K562 (cell line): Measurements from ENCODE around the gene CFAP410. TPM values are rescaled to one million over a fixed set of nuclear protein-coding genes. Genes with fewer than 3 reads are reported as not detected.

Experiments
- ATAC-seq: fragments of 200-7000 bp; cut with Tn5 transposase; 3 replicates; pipeline ENCODE4 v1.9.1; 2020; ENCODE audit warnings: moderate library complexity
- BruUV-seq: library from RNA; stranded (reverse); fragments of 400-500 nt; replicated peaks from 2 replicates; lab custom pipeline; 2021; lab: Mats Ljungman, UMichigan
- CTCF ChIA-PET: fragments of 300-600 bp; formaldehyde crosslinking; extraction: SDS; loops from one replicate; lab custom pipeline; 2021; ENCODE audit warnings: low intra/inter-chr PET ratio; lab: Yijun Ruan, JAX
- POLR2A ChIA-PET: fragments of 300-600, 350-650 bp; sonication (Branson Sonifier 250); formaldehyde crosslinking; extraction: SDS; loops from one replicate; lab custom pipeline; 2021; ENCODE audit warnings: antibody characterized with exemption, inconsistent platforms; lab: Yijun Ruan, JAX
- DNase-seq, 4 experiments: peaks; one replicate each; pipeline versions ENCODE4 v3.0.0 to v3.0.0-alpha.2; 2011 to 2018; ENCODE audit warnings: low spot score in 3 of 4, mixed read lengths in 3 of 4; ENCODE audit errors: extremely low read depth in 1 of 4
- FAIRE-seq: peaks from 2 replicates; lab custom pipeline; 2011; peaks lifted over from hg19 to GRCh38; lab: Jason Lieb, UNC
- H2AFZ ChIP-seq: 2 replicates; pipeline ENCODE4 v1.6.0; 2011; ENCODE audit warnings: low read depth, low read length, control low read depth, inconsistent platforms
- H3K27ac ChIP-seq: fragments of 200-600 bp; 3 replicates; pipeline ENCODE4 v1.8.0; 2011; ENCODE audit warnings: low read depth, mild to moderate bottlenecking, control low read depth, inconsistent platforms, low read length, moderate library complexity, mixed read lengths; ENCODE audit errors: extremely low read depth
- H3K27me3 ChIP-seq, 2 experiments: fragments of 300-600 bp in 1 of 2; 2 replicates in 1 of 2; 3 replicates in 1 of 2; pipeline versions ENCODE4 v1.6.0 to v1.8.0; 2011; ENCODE audit warnings: inconsistent platforms in 2 of 2, low read length in 2 of 2, mild to moderate bottlenecking in 1 of 2, mixed read lengths in 1 of 2, moderate library complexity in 1 of 2; ENCODE audit not compliant: control insufficient read depth in 2 of 2, insufficient read depth in 2 of 2
- H3K36me3 ChIP-seq: fragments of 300-600 bp; 3 replicates; pipeline ENCODE4 v1.8.0; 2011; ENCODE audit warnings: mild to moderate bottlenecking, low read length, inconsistent platforms; ENCODE audit not compliant: control insufficient read depth, insufficient read depth
- H3K4me1 ChIP-seq, 2 experiments: fragments of 200-600 bp in 1 of 2; replicated peaks in 1 of 2; 2 replicates in 1 of 2; 3 replicates in 1 of 2; pipeline versions ENCODE4 v1.5.1 to v1.8.0; 2011; ENCODE audit warnings: inconsistent platforms in 2 of 2, low read length in 2 of 2, mild to moderate bottlenecking in 1 of 2, mixed read lengths in 1 of 2, moderate library complexity in 1 of 2; ENCODE audit not compliant: control insufficient read depth in 2 of 2, insufficient read depth in 2 of 2
- H3K4me2 ChIP-seq: 2 replicates; pipeline ENCODE4 v1.6.1; 2011; ENCODE audit warnings: low read length, control low read depth, inconsistent platforms, mixed read lengths; ENCODE audit not compliant: insufficient read depth
- H3K4me3 ChIP-seq: fragments of 200-600 bp; sonication (generic), shearing (Covaris generic); 2 replicates; pipeline ENCODE4 v1.5.1; 2016; ENCODE audit warnings: control low read depth, inconsistent platforms
- H3K79me2 ChIP-seq: fragments of 200-600 bp; 3 replicates; pipeline ENCODE4 v1.8.0; 2011; ENCODE audit warnings: low read length, inconsistent platforms; ENCODE audit not compliant: control insufficient read depth, insufficient read depth
- H3K9ac ChIP-seq, 2 experiments: 2 replicates each; pipeline versions ENCODE4 v1.6.0 to v1.6.1; 2011; ENCODE audit warnings: low read depth in 2 of 2, low read length in 2 of 2, control low read depth in 1 of 2, inconsistent platforms in 1 of 2, mild to moderate bottlenecking in 1 of 2, mixed read lengths in 1 of 2; ENCODE audit not compliant: insufficient read depth in 1 of 2
- H3K9me1 ChIP-seq: one replicate; pipeline ENCODE4 v1.6.0; 2011; ENCODE audit warnings: inconsistent platforms, mild to moderate bottlenecking, low read length, moderate library complexity; ENCODE audit not compliant: control insufficient read depth, insufficient read depth
- H3K9me3 ChIP-seq: replicated peaks from 2 replicates; pipeline ENCODE4 v1.5.1; 2011; ENCODE audit warnings: low read depth, low read length, inconsistent platforms; ENCODE audit not compliant: control insufficient read depth, insufficient read depth
- H4K20me1 ChIP-seq: replicated peaks from 2 replicates; pipeline ENCODE4 v1.6.1; 2011; ENCODE audit warnings: low read length, inconsistent platforms, mixed read lengths; ENCODE audit not compliant: control insufficient read depth, insufficient read depth
- CREB1 ChIP-seq, 2 experiments: sonication (generic) in 1 of 2; formaldehyde crosslinking in 1 of 2; IDR thresholded peaks; 2 replicates each; pipeline versions ENCODE4 v1.6.1 to v1.8.0; 2012 to 2022; ENCODE audit warnings: inconsistent platforms in 1 of 2, mild to moderate bottlenecking in 1 of 2, missing genetic modification reagents in 1 of 2, moderate library complexity in 1 of 2
- FOS ChIP-seq: IDR thresholded peaks from 3 replicates; pipeline ENCODE4 v1.6.1; 2011; ENCODE audit not compliant: insufficient read length; ENCODE audit errors: extremely low read depth
- FOXA3 ChIP-seq, 2 experiments: fragments of 450-650 bp in 1 of 2; sonication (generic) in 1 of 2; formaldehyde crosslinking; IDR thresholded peaks in 1 of 2; conservative IDR thresholded peaks in 1 of 2; 2 replicates each; pipeline versions ENCODE4 v1.4.0 to v1.8.0; 2020 to 2022; ENCODE audit warnings: mild to moderate bottlenecking in 2 of 2, missing genetic modification reagents in 1 of 2
- MCM5 ChIP-seq: fragments of 450-650 bp; IDR thresholded peaks from 2 replicates; pipeline ENCODE4 v1.6.1; 2016; ENCODE audit warnings: low read depth
- NFRKB ChIP-seq: fragments of 450-650 bp; IDR thresholded peaks from 2 replicates; pipeline ENCODE4 v1.6.1; 2016; ENCODE audit warnings: low read depth
- RBM34 ChIP-seq: fragments of 200-400 bp; formaldehyde crosslinking; IDR thresholded peaks from 2 replicates; pipeline ENCODE4 v1.6.1; 2018; ENCODE audit warnings: low read length, borderline replicate concordance; ENCODE audit not compliant: insufficient read depth
- ZNF766 ChIP-seq: fragments of 200-800 bp; sonication (Bioruptor generic); conservative IDR thresholded peaks from 2 replicates; pipeline ENCODE4 v1.6.1; 2016; ENCODE audit warnings: missing genetic modification characterization, missing compliant biosample characterization
- WGBS: fragments of 100-300 bp; shearing (Covaris generic); methylation state at CpG from one replicate; pipeline ENCODE4 v1.1.6; 2016; ENCODE audit warnings: low coverage, mixed read lengths; ENCODE audit not compliant: insufficient coverage; ENCODE audit errors: missing lambda C conversion rate; 5-methylcytosine and 5-hydroxymethylcytosine counted together
- in situ Hi-C: fragments of 300-500 bp; cut with MboI; formaldehyde crosslinking; loops from 4 replicates; pipeline ENCODE4 v1.15.0; 2018; ENCODE audit warnings: inconsistent platforms, mixed read lengths
- intact Hi-C: fragments of 100-400 bp; cut with micrococcal nuclease; formaldehyde crosslinking; loops from 2 replicates; pipeline ENCODE4 v1.14.2; 2022
- polyA plus RNA-seq, 8 experiments: library from polyadenylated mRNA; depleted of rRNA in 4 of 8; stranded (reverse) in 5 of 8; unstranded in 3 of 8; fragments of >200 nt; fragmentation: Nextera tagmentation in 2 of 8; fragmentation: Illumina TruSeq in 1 of 8; extraction: Ambion mirVana in 2 of 8; extraction: Trizol in 1 of 8; gene quantifications; 2 replicates each; pipeline versions ENCODE4 v1.2.1 to v1.2.3, GENCODE V29; 2011 to 2014; ENCODE audit warnings: inconsistent platforms in 1 of 8, missing spikeins in 1 of 8
- total RNA-seq, 7 experiments: library from RNA; depleted of rRNA in 6 of 7; stranded (reverse); fragments of >200 nt in 6 of 7; fragmentation: Illumina TruSeq in 2 of 7; extraction: Trizol in 2 of 7; gene quantifications; 2 replicates each; pipeline versions ENCODE4 v1.2.1 to v1.2.3, GENCODE V29; 2011 to 2021; ENCODE audit warnings: low replicate concordance in 1 of 7
- TF ChIP-seq, protein P1 (sequence below): sonication (generic); formaldehyde crosslinking; IDR thresholded peaks from 2 replicates; pipeline ENCODE4 v1.8.0; 2022; ENCODE audit warnings: mild to moderate bottlenecking, low read depth, missing genetic modification reagents
- TF ChIP-seq, protein P2 (sequence below): sonication (generic); formaldehyde crosslinking; IDR thresholded peaks from 2 replicates; pipeline ENCODE4 v1.8.0; 2022; ENCODE audit warnings: mild to moderate bottlenecking, missing genetic modification reagents
- TF ChIP-seq, protein P3 (sequence below), 2 experiments: fragments of 150-350 bp in 1 of 2; IDR thresholded peaks; 2 replicates each; pipeline ENCODE4 v1.6.1; 2012 to 2016; ENCODE audit warnings: low read depth in 2 of 2, low read length in 2 of 2, mild to moderate bottlenecking in 1 of 2, moderate library complexity in 1 of 2

The CFAP410 gene
- total and polyA plus RNA-seq, 9 of the 15 experiments (the other 6 are each of a cell fraction or from before 2014, with no cell fraction given), result 0.07 to 17.3 (median 2.3) TPM

DNA sequence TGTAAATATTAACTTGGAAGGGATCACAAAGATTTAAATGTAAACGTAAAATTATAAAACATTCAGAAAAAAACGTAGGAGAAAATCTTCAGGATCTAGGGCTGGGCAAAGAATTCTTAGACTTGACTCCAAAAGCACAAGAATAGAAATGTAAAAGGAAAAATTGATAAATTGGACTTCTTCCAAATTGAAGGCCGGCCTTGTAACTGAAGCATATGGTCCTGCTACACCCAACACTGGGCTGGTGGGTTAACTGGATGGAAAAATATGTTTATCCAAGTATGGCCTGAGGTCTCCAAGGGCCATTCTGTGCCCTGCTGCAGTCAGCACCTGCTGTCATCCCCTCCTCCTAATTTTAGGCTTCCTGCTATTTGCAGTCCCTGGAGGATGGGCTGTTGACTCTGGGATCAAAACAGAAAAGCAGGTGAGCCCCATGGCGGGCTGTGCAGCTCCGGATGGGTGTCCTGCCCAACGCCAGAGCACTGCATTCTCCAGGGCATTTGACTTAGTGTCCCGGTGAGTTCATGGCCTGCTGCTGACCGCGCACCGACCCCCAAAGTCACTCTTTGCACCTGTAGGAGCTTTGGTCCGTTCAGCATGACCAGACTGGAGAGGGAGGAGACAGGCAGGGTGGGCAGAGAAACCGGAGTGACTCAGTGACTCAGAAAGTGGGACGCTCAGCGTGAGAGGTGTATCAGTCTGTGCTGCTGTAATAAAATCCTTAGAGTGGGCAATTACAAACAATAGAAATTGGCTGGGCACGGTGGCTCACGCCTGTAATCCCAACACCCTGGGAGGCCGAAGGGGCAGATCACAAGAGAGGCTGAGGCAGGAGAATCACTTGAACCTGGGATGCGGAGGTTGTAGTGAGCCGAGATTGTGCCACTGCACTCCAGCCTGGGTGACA lies 59.6 kb downstream of the CFAP410 start:
- intact Hi-C loops (no loop called here), in situ Hi-C loops (loop anchor here (25.0 kb wide), 1 partner anchor 117 kb away; no protein-coding TSS in a partner anchor)
- CTCF ChIA-PET, result interaction anchor here (0.6 kb wide), 1 partner anchor 12 kb away, joined by 3 read pairs; no protein-coding TSS in a partner anchor
- H3K27me3 ChIP-seq, result peaks cover 40 to 56% of the 10 kb centered on the region in 2 experiments
- H3K27ac ChIP-seq, result no peak overlapping the region
- no peak overlapping the region for H2AFZ ChIP-seq
- WGBS, result 6% methylated on average over 19 of the region's 19 CpGs
- H3K36me3 ChIP-seq, result no peaks in the 10 kb centered on the region
- no peak overlapping the region for H3K4me2 ChIP-seq
- ATAC-seq (no peak), FAIRE-seq (no peak), DNase-seq (no peak)
- peaks cover 5% of the 10 kb centered on the region; the same call in 1 of the 2 replicates for H4K20me1 ChIP-seq
- POLR2A ChIA-PET, result no interaction called here
- H3K4me1 ChIP-seq, result peaks cover 0 to 8% of the 10 kb centered on the region in 2 experiments; a peak in 2 of 5 replicates
- no peaks in the 10 kb centered on the region for H3K9me3 ChIP-seq
- peak overlapping the region in 1 of 2 experiments; percentile 31; a peak in 2 of 4 replicates for H3K9ac ChIP-seq
- BruUV-seq, result no TSS peak
- no peak overlapping the region for H3K4me3 ChIP-seq
- H3K79me2 ChIP-seq, result no peaks in the 10 kb centered on the region
- H3K9me1 ChIP-seq, result no peaks in the 10 kb centered on the region
- TF ChIP-seq RBM34, result no peak
- TF ChIP-seq, protein P1, sequence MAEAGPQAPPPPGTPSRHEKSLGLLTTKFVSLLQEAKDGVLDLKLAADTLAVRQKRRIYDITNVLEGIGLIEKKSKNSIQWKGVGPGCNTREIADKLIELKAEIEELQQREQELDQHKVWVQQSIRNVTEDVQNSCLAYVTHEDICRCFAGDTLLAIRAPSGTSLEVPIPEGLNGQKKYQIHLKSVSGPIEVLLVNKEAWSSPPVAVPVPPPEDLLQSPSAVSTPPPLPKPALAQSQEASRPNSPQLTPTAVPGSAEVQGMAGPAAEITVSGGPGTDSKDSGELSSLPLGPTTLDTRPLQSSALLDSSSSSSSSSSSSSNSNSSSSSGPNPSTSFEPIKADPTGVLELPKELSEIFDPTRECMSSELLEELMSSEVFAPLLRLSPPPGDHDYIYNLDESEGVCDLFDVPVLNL, result no peak
- no peak for TF ChIP-seq ZNF766 (CRISPR knock-in tag)
- TF ChIP-seq CREB1 (IDR thresholded peaks at IDR 0.05), result no peak
- TF ChIP-seq CREB1 (CRISPR knock-in tag; IDR thresholded peaks at IDR 0.05), result no peak
- no peak for TF ChIP-seq FOS
- no peak for TF ChIP-seq NFRKB
- no peak for TF ChIP-seq MCM5
- TF ChIP-seq FOXA3 (CRISPR knock-in tag; conservative IDR thresholded peaks at IDR 0.05 in 1 of 2, IDR thresholded peaks at IDR 0.05 in 1 of 2), result no peak
- TF ChIP-seq, protein P2, sequence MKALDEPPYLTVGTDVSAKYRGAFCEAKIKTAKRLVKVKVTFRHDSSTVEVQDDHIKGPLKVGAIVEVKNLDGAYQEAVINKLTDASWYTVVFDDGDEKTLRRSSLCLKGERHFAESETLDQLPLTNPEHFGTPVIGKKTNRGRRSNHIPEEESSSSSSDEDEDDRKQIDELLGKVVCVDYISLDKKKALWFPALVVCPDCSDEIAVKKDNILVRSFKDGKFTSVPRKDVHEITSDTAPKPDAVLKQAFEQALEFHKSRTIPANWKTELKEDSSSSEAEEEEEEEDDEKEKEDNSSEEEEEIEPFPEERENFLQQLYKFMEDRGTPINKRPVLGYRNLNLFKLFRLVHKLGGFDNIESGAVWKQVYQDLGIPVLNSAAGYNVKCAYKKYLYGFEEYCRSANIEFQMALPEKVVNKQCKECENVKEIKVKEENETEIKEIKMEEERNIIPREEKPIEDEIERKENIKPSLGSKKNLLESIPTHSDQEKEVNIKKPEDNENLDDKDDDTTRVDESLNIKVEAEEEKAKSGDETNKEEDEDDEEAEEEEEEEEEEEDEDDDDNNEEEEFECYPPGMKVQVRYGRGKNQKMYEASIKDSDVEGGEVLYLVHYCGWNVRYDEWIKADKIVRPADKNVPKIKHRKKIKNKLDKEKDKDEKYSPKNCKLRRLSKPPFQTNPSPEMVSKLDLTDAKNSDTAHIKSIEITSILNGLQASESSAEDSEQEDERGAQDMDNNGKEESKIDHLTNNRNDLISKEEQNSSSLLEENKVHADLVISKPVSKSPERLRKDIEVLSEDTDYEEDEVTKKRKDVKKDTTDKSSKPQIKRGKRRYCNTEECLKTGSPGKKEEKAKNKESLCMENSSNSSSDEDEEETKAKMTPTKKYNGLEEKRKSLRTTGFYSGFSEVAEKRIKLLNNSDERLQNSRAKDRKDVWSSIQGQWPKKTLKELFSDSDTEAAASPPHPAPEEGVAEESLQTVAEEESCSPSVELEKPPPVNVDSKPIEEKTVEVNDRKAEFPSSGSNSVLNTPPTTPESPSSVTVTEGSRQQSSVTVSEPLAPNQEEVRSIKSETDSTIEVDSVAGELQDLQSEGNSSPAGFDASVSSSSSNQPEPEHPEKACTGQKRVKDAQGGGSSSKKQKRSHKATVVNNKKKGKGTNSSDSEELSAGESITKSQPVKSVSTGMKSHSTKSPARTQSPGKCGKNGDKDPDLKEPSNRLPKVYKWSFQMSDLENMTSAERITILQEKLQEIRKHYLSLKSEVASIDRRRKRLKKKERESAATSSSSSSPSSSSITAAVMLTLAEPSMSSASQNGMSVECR (CRISPR knock-in tag), result no peak
- TF ChIP-seq, protein P3, sequence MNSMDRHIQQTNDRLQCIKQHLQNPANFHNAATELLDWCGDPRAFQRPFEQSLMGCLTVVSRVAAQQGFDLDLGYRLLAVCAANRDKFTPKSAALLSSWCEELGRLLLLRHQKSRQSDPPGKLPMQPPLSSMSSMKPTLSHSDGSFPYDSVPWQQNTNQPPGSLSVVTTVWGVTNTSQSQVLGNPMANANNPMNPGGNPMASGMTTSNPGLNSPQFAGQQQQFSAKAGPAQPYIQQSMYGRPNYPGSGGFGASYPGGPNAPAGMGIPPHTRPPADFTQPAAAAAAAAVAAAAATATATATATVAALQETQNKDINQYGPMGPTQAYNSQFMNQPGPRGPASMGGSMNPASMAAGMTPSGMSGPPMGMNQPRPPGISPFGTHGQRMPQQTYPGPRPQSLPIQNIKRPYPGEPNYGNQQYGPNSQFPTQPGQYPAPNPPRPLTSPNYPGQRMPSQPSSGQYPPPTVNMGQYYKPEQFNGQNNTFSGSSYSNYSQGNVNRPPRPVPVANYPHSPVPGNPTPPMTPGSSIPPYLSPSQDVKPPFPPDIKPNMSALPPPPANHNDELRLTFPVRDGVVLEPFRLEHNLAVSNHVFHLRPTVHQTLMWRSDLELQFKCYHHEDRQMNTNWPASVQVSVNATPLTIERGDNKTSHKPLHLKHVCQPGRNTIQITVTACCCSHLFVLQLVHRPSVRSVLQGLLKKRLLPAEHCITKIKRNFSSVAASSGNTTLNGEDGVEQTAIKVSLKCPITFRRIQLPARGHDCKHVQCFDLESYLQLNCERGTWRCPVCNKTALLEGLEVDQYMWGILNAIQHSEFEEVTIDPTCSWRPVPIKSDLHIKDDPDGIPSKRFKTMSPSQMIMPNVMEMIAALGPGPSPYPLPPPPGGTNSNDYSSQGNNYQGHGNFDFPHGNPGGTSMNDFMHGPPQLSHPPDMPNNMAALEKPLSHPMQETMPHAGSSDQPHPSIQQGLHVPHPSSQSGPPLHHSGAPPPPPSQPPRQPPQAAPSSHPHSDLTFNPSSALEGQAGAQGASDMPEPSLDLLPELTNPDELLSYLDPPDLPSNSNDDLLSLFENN (IDR thresholded peaks at IDR 0.05; ENCODE audit: low read depth in 2 of 2, low read length in 2 of 2), result no peak
